ENCODE data around the gene ADAP2. TPM values are rescaled to one million over a fixed set of nuclear protein-coding genes. Genes with fewer than 3 reads are reported as not detected.

Gene ADAP2
- total and polyA plus RNA-seq, 12 donors = 1.2 to 17.9 (median 4.0) TPM

Other genes with a start within 250 kb of the ADAP2 start
- gene CRLF3, start 97.3 kb upstream of the ADAP2 start, total RNA-seq = 1 to 10 TPM; 4.2 to 9.5 (median 5.6) TPM
- gene CRLF3, start 97.3 kb upstream of the ADAP2 start, polyA plus RNA-seq = 1 to 10 TPM; 3.2 to 4.7 TPM
- 1 to 10 TPM in 1 of 10 donors, under 1 TPM in 9; 0.32 to 1.4 (median 0.44) TPM for gene ATAD5, start 90.0 kb upstream of the ADAP2 start, total RNA-seq
- under 1 TPM; 0.14 to 0.59 TPM for gene ATAD5, start 90.0 kb upstream of the ADAP2 start, polyA plus RNA-seq
- 10 to 100 TPM in 9 of 10 donors, 1 to 10 TPM in 1; 9.3 to 15.5 (median 13.8) TPM for gene TEFM, start 15.7 kb upstream of the ADAP2 start, total RNA-seq
- gene TEFM, start 15.7 kb upstream of the ADAP2 start, polyA plus RNA-seq = 10 to 100 TPM in 1 of 2 donors, 1 to 10 TPM in 1; 7.8 to 12.7 TPM
- gene RNF135, start 49.1 kb downstream of the ADAP2 start, total RNA-seq = 1 to 10 TPM; 2.3 to 7.5 (median 4.5) TPM
- 1 to 10 TPM; 5.0 to 8.3 TPM for gene RNF135, start 49.1 kb downstream of the ADAP2 start, polyA plus RNA-seq
- gene NF1, start 173.0 kb downstream of the ADAP2 start, total RNA-seq = 10 to 100 TPM; 41.9 to 71.0 (median 58.9) TPM
- 1 to 10 TPM; 4.2 to 7.6 TPM for gene NF1, start 173.0 kb downstream of the ADAP2 start, polyA plus RNA-seq